Adipocyte (in vitro differentiated cells): ENCODE results near the gene KRTAP4-5.
"Not testable (repeated sequence)": the region's sequence is repeated elsewhere in the genome, so short reads cannot be mapped to it uniquely, and the experiment has no call there.

Experiments
- DNase-seq: peaks from one replicate; pipeline ENCODE4 v3.0.0-alpha.2; 2015; ENCODE audit warnings: low read depth
- H3K27me3 ChIP-seq: replicated peaks from 2 replicates; pipeline ENCODE4 v1.7.0; 2013; ENCODE audit warnings: mild to moderate bottlenecking, low read length, moderate library complexity; ENCODE audit not compliant: control insufficient read depth, insufficient read depth
- H3K36me3 ChIP-seq: 2 replicates; pipeline ENCODE4 v1.7.0; 2013; ENCODE audit warnings: low read length, mild to moderate bottlenecking, moderate library complexity; ENCODE audit not compliant: control insufficient read depth, insufficient read depth, severe bottlenecking
- H3K4me1 ChIP-seq: 2 replicates; pipeline ENCODE4 v1.7.0; 2013; ENCODE audit warnings: mild to moderate bottlenecking, low read length, moderate library complexity; ENCODE audit not compliant: control insufficient read depth, insufficient read depth
- H3K4me3 ChIP-seq: 2 replicates; pipeline ENCODE4 v1.7.0; 2013; ENCODE audit warnings: mild to moderate bottlenecking, low read length, moderate library complexity
- H3K9ac ChIP-seq: 2 replicates; pipeline ENCODE4 v1.7.0; 2013; ENCODE audit warnings: mild to moderate bottlenecking, low read length, moderate library complexity
- H3K9me3 ChIP-seq: 2 replicates; pipeline ENCODE4 v1.7.0; 2013; ENCODE audit warnings: mild to moderate bottlenecking, low read length, moderate library complexity; ENCODE audit not compliant: control insufficient read depth

Gene KRTAP4-5

GRCh38 chr17:41145261-41145660 lies 4.4 kb downstream of the KRTAP4-5 start:
- no peak overlapping the region for H3K4me3 ChIP-seq
- H3K27me3 ChIP-seq, result no peaks in the 10 kb centered on the region
- no peaks in the 10 kb centered on the region for H3K36me3 ChIP-seq
- no peak for DNase-seq
- H3K9me3 ChIP-seq, result peaks cover 13% of the 10 kb centered on the region
- no peaks in the 10 kb centered on the region for H3K4me1 ChIP-seq
- H3K9ac ChIP-seq, result no peak overlapping the region

- H3K4me3 ChIP-seq, result no peak overlapping the region
- H3K4me1 ChIP-seq, result no peaks in the 10 kb centered on the region
- no peaks in the 10 kb centered on the region for H3K27me3 ChIP-seq
- peaks cover 13% of the 10 kb centered on the region for H3K9me3 ChIP-seq
- DNase-seq, result no peak
- no peaks in the 10 kb centered on the region for H3K36me3 ChIP-seq
- H3K9ac ChIP-seq, result no peak overlapping the region
These were observed 4.8 kb downstream of the KRTAP4-5 start for GRCh38 chr17:41144846-41145245.

GRCh38 chr17:41141361-41141760 lies 8.3 kb downstream of the KRTAP4-5 start:
- Histone ChIP-seq H3K9me3 (peaks cover 13% of the 10 kb centered on the region), H3K9ac (no peak overlapping the region)

GRCh38 chr17:41140360-41141131 lies 9.1 kb downstream of the KRTAP4-5 start, which contains the start of gene KRTAP4-6:
TSS of gene KRTAP4-6 (minus strand) at chr17:41140544. CDS start at chr17:41140487, 57 bp downstream.
- Histone ChIP-seq H3K36me3 (no peaks in the 10 kb centered on the region), H3K27me3 (no peaks in the 10 kb centered on the region), H3K4me1 (no peaks in the 10 kb centered on the region), H3K9ac (no peak within 1 kb of the TSS), H3K9me3 (peaks cover 13% of the 10 kb centered on the region), H3K4me3 (no peak within 1 kb of the TSS)
- DNase-seq, result peak; percentile 41

More at GRCh38 chr17:41141361-41141760, 8.3 kb downstream of the KRTAP4-5 start:
- Histone ChIP-seq H3K4me1 (no peaks in the 10 kb centered on the region), H3K36me3 (no peaks in the 10 kb centered on the region), H3K27me3 (no peaks in the 10 kb centered on the region), H3K4me3 (no peak overlapping the region)
- no peak for DNase-seq

GRCh38 chr17:41139865-41140264 lies 9.8 kb downstream of the KRTAP4-5 start:
- not testable (repeated sequence) for H3K27me3 ChIP-seq, H3K9ac ChIP-seq, H3K36me3 ChIP-seq, H3K4me3 ChIP-seq, H3K4me1 ChIP-seq, DNase-seq
- peaks cover 13% of the 10 kb centered on the region for H3K9me3 ChIP-seq

GRCh38 chr17:41133880-41134735 lies 15.5 kb downstream of the KRTAP4-5 start:
- Histone ChIP-seq H3K9me3 (no peaks in the 10 kb centered on the region), H3K4me1 (no peaks in the 10 kb centered on the region), H3K27me3 (no peaks in the 10 kb centered on the region), H3K9ac (no peak overlapping the region), H3K4me3 (no peak overlapping the region), H3K36me3 (no peaks in the 10 kb centered on the region)
- no peak for DNase-seq

- H3K9ac ChIP-seq, result no peak overlapping the region
- H3K9me3 ChIP-seq, result no peaks in the 10 kb centered on the region
- no peak for DNase-seq
- no peaks in the 10 kb centered on the region for H3K4me1 ChIP-seq
- no peaks in the 10 kb centered on the region for H3K27me3 ChIP-seq
- no peak overlapping the region for H3K4me3 ChIP-seq
- H3K36me3 ChIP-seq, result no peaks in the 10 kb centered on the region
These were observed 17.6 kb downstream of the KRTAP4-5 start for GRCh38 chr17:41131979-41132378.

GRCh38 chr17:41127371-41127770 lies 22.3 kb downstream of the KRTAP4-5 start:
- Histone ChIP-seq H3K4me1 (peaks cover 2% of the 10 kb centered on the region), H3K4me3 (no peak overlapping the region), H3K36me3 (no peaks in the 10 kb centered on the region), H3K9ac (no peak overlapping the region), H3K27me3 (no peaks in the 10 kb centered on the region), H3K9me3 (no peaks in the 10 kb centered on the region)
- DNase-seq, result no peak

- no peaks in the 10 kb centered on the region for H3K27me3 ChIP-seq
- no peak overlapping the region for H3K4me3 ChIP-seq
- H3K9ac ChIP-seq, result no peak overlapping the region
- DNase-seq, result no peak
- no peaks in the 10 kb centered on the region for H3K9me3 ChIP-seq
- no peaks in the 10 kb centered on the region for H3K36me3 ChIP-seq
- H3K4me1 ChIP-seq, result peaks cover 2% of the 10 kb centered on the region
These were observed 23.2 kb downstream of the KRTAP4-5 start for GRCh38 chr17:41126412-41126811.

- no peak for DNase-seq
- no peak overlapping the region for H3K4me3 ChIP-seq
- no peaks in the 10 kb centered on the region for H3K27me3 ChIP-seq
- no peaks in the 10 kb centered on the region for H3K9me3 ChIP-seq
- no peaks in the 10 kb centered on the region for H3K36me3 ChIP-seq
- no peak overlapping the region for H3K9ac ChIP-seq
- peaks cover 2% of the 10 kb centered on the region for H3K4me1 ChIP-seq
These were observed 24.6 kb downstream of the KRTAP4-5 start for GRCh38 chr17:41125064-41125463.

- H3K4me1 ChIP-seq, DNase-seq, H3K27me3 ChIP-seq: not testable (repeated sequence)
These were observed 25.6 kb downstream of the KRTAP4-5 start, which contains the start of gene KRTAP4-12 for GRCh38 chr17:41123991-41124371. TSS of gene KRTAP4-12 (minus strand) at chr17:41124182. CDS start at chr17:41124122, 60 bp downstream.

More at GRCh38 chr17:41123991-41124371, 25.6 kb downstream of the KRTAP4-5 start, which contains the start of gene KRTAP4-12:
- H3K36me3 ChIP-seq, H3K4me3 ChIP-seq, H3K9me3 ChIP-seq, H3K9ac ChIP-seq: not testable (repeated sequence)
